Keratinocyte (primary cell): Measurements from ENCODE around the gene LAMA1. TPM values are rescaled to one million over a fixed set of nuclear protein-coding genes. Genes with fewer than 3 reads are reported as not detected.

Source experiments
- DNase-seq: peaks from one replicate; pipeline ENCODE4 v3.0.0-alpha.2; 2011; ENCODE audit warnings: low read depth, missing footprints, low spot score
- FAIRE-seq: peaks from 2 replicates; lab custom pipeline; 2011; peaks lifted over from hg19 to GRCh38; lab: Jason Lieb, UNC
- H2AFZ ChIP-seq: 2 replicates; pipeline ENCODE4 v1.6.0; 2012; ENCODE audit warnings: low read length, control low read depth, inconsistent platforms; ENCODE audit not compliant: control insufficient read depth
- H3K27ac ChIP-seq: 2 replicates; pipeline ENCODE4 v1.5.1; 2011; ENCODE audit warnings: low read length; ENCODE audit not compliant: control insufficient read depth, insufficient read depth
- H3K27me3 ChIP-seq: 3 replicates; pipeline ENCODE4 v1.6.0; 2011; ENCODE audit warnings: low read length; ENCODE audit not compliant: control insufficient read depth, insufficient read depth; ENCODE audit errors: extremely low read depth
- H3K36me3 ChIP-seq, 2 experiments: 2 replicates in 1 of 2; 3 replicates in 1 of 2; pipeline ENCODE4 v1.5.1; 2011; ENCODE audit warnings: low read length in 2 of 2, mild to moderate bottlenecking in 1 of 2; ENCODE audit not compliant: control insufficient read depth in 2 of 2, insufficient read depth in 2 of 2; ENCODE audit errors: extremely low read depth in 1 of 2
- H3K4me1 ChIP-seq: 3 replicates; pipeline ENCODE4 v1.5.1; 2011; ENCODE audit warnings: low read length; ENCODE audit not compliant: control insufficient read depth, insufficient read depth; ENCODE audit errors: extremely low read depth
- H3K4me2 ChIP-seq: 3 replicates; pipeline ENCODE4 v1.6.0; 2011; ENCODE audit warnings: low read depth, low read length; ENCODE audit not compliant: control insufficient read depth, insufficient read depth; ENCODE audit errors: extremely low read depth
- H3K4me3 ChIP-seq, 3 experiments: fragments of 200-600 bp in 1 of 3; sonication (generic) in 1 of 3; 2 replicates in 2 of 3; 3 replicates in 1 of 3; pipeline ENCODE4 v1.5.1; 2011 to 2016; ENCODE audit warnings: low read length in 3 of 3, mild to moderate bottlenecking in 3 of 3, control low read depth in 2 of 3, inconsistent platforms in 1 of 3, low read depth in 1 of 3, mixed read lengths in 1 of 3, mixed run types in 1 of 3, moderate library complexity in 1 of 3; ENCODE audit not compliant: control insufficient read depth in 2 of 3, insufficient read depth in 2 of 3; ENCODE audit errors: extremely low read depth in 1 of 3
- H3K79me2 ChIP-seq: 2 replicates; pipeline ENCODE4 v1.6.0; 2012; ENCODE audit warnings: low read length; ENCODE audit not compliant: control insufficient read depth, insufficient read depth
- H3K9ac ChIP-seq: 3 replicates; pipeline ENCODE4 v1.6.0; 2011; ENCODE audit warnings: low read length; ENCODE audit not compliant: control insufficient read depth, insufficient read depth; ENCODE audit errors: extremely low read depth
- H3K9me1 ChIP-seq: 3 replicates; pipeline ENCODE4 v1.6.0; 2011; ENCODE audit warnings: low read length; ENCODE audit not compliant: control insufficient read depth, insufficient read depth; ENCODE audit errors: extremely low read depth
- H3K9me3 ChIP-seq: 2 replicates; pipeline ENCODE4 v1.5.1; 2012; ENCODE audit warnings: low read depth, low read length; ENCODE audit not compliant: control insufficient read depth
- H4K20me1 ChIP-seq: 3 replicates; pipeline ENCODE4 v1.6.0; 2011; ENCODE audit warnings: low read length; ENCODE audit not compliant: control insufficient read depth, insufficient read depth; ENCODE audit errors: extremely low read depth
- CTCF ChIP-seq, 3 experiments: IDR thresholded peaks in 1 of 3; conservative IDR thresholded peaks in 1 of 3; optimal IDR thresholded peaks in 1 of 3; 2 replicates in 2 of 3; 3 replicates in 1 of 3; pipeline versions ENCODE3 to v1.5.1; 2011; ENCODE audit warnings: low read length in 3 of 3, mild to moderate bottlenecking in 3 of 3, moderate library complexity in 2 of 3, control low read depth in 1 of 3, inconsistent platforms in 1 of 3; ENCODE audit not compliant: insufficient read depth in 2 of 3; ENCODE audit errors: extremely low read depth in 1 of 3
- EZH2 ChIP-seq: IDR thresholded peaks from one replicate; pipeline ENCODE4 v1.6.1; 2012; ENCODE audit warnings: inconsistent platforms, mild to moderate bottlenecking, low read length, moderate library complexity
- dilution Hi-C: fragments of 300-500 bp; cut with MboI; formaldehyde crosslinking; loops from one replicate; pipeline ENCODE4 v1.7.0; 2020; ENCODE audit warnings: low sequenced_read_pairs; ENCODE audit not compliant: extremely low pct_ligation_motif_present
- polyA plus RNA-seq, 5 experiments: library from polyadenylated mRNA; depleted of rRNA in 3 of 5; stranded (reverse) in 3 of 5; stranded (forward) in 1 of 5; unstranded in 1 of 5; fragments of >200 nt; gene quantifications; 1 replicate in 1 of 5; 2 replicates in 3 of 5; 3 replicates in 1 of 5; pipeline versions ENCODE4 v1.2.1 to v1.2.3, GENCODE V29; 2011 to 2012; ENCODE audit warnings: missing spikeins in 2 of 5, low read depth in 1 of 5, low replicate concordance in 1 of 5

The LAMA1 gene
- polyA plus RNA-seq, 1 donor (not counting 4 experiments of a cell fraction or from before 2014, with no cell fraction given), result 2.1 TPM

GRCh38 chr18:6951336-6952090, 166.1 kb downstream of the LAMA1 start:
- no peak overlapping the region for H2AFZ ChIP-seq
- dilution Hi-C loops, result no loop called here
- no peaks in the 10 kb centered on the region for H3K9me1 ChIP-seq
- no peak overlapping the region for H3K4me2 ChIP-seq
- FAIRE-seq (no peak), DNase-seq (no peak)
- no peaks in the 10 kb centered on the region for H3K9me3 ChIP-seq
- no peaks in the 10 kb centered on the region for H3K4me1 ChIP-seq
- no peaks in the 10 kb centered on the region for H4K20me1 ChIP-seq
- H3K9ac ChIP-seq, result no peak overlapping the region
- no peak overlapping the region for H3K4me3 ChIP-seq
- H3K79me2 ChIP-seq, result no peaks in the 10 kb centered on the region
- H3K36me3 ChIP-seq, result no peaks in the 10 kb centered on the region
- no peak overlapping the region for H3K27ac ChIP-seq
- TF ChIP-seq EZH2 (no peak), CTCF (optimal IDR thresholded peaks at IDR 0.05 in 1 of 3, IDR thresholded peaks at IDR 0.05 in 1 of 3, conservative IDR thresholded peaks at IDR 0.05 in 1 of 3; ENCODE audit: extremely low read depth in 1 of 3, insufficient read depth in 2 of 3, low read length in 3 of 3) (no peak)
- no peaks in the 10 kb centered on the region for H3K27me3 ChIP-seq

- dilution Hi-C loops, result no loop called here
Observed at GRCh38 chr18:6950641-6951040, 167.0 kb downstream of the LAMA1 start.

More at GRCh38 chr18:6950641-6951040, 167.0 kb downstream of the LAMA1 start:
- no peaks in the 10 kb centered on the region for H3K4me1 ChIP-seq
- no peak overlapping the region for H3K9ac ChIP-seq
- H3K36me3 ChIP-seq, result no peaks in the 10 kb centered on the region
- H3K9me1 ChIP-seq, result no peaks in the 10 kb centered on the region
- no peaks in the 10 kb centered on the region for H3K79me2 ChIP-seq
- H2AFZ ChIP-seq, result no peak overlapping the region
- H3K9me3 ChIP-seq, result no peaks in the 10 kb centered on the region
- H3K27ac ChIP-seq, result no peak overlapping the region
- TF ChIP-seq EZH2 (no peak), CTCF (optimal IDR thresholded peaks at IDR 0.05 in 1 of 3, IDR thresholded peaks at IDR 0.05 in 1 of 3, conservative IDR thresholded peaks at IDR 0.05 in 1 of 3; ENCODE audit: extremely low read depth in 1 of 3, insufficient read depth in 2 of 3, low read length in 3 of 3) (no peak)
- no peak overlapping the region for H3K4me2 ChIP-seq
- H4K20me1 ChIP-seq, result no peaks in the 10 kb centered on the region
- H3K4me3 ChIP-seq, result no peak overlapping the region
- DNase-seq (no peak), FAIRE-seq (no peak)
- no peaks in the 10 kb centered on the region for H3K27me3 ChIP-seq
